HuH-7.5 (cell line): ENCODE measurements around the gene LBHD2.

Experiments
- DNase-seq: peaks from one replicate; pipeline ENCODE4 v3.0.0; 2011; ENCODE audit warnings: low spot score

Gene LBHD2

GRCh38 chr14:103132381-103133209 is 48.6 kb downstream of the LBHD2 start:
- no peak for DNase-seq

DNA sequence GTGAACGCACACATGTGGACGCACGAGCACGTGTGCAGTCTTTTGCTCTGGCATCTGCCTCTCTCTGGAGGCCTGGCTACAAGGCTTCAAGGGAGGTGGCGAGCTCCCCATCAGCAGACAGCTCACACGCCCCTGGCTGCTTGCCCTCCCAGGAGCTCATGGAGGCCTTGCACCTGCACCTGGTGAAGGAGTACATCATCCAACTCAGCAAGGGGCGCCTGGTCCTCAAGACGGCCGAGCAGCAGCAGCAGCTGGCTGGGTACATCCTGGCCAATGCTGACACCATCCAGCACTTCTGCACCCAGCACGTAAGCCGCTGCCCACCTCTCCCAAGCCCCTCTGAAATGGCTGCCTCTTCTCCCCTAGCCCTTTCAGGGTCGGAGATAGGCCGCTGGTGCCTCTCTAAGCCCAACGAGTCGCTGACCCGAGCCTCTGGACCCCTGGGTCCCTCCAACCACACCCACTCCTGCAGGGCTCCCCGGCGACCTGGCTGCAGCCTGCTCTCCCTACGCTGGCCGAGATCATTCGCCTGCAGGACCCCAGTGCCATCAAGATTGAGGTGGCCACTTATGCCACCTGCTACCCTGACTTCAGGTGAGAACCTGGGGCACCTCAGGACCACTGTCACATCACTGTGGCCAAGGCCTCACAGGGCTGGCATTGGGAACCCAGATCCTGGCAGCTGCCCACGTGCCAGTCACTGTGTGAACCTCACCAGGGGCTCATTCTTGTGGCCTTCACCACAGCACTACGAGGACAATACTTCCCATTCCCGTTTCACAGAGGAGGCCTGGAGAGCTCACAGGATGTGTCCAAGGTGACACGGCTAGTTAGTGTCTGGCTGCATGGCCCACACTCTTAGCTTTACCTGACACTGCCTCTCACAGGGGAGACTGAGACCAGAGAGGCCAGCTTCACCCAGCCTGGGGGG is 49.5 kb downstream of the LBHD2 start:
- no peak for DNase-seq

- no peak for DNase-seq
These were observed 50.4 kb downstream of the LBHD2 start for GRCh38 chr14:103134405-103134804.

GRCh38 chr14:103134919-103135318 is 50.9 kb downstream of the LBHD2 start:
- no peak for DNase-seq

DNA sequence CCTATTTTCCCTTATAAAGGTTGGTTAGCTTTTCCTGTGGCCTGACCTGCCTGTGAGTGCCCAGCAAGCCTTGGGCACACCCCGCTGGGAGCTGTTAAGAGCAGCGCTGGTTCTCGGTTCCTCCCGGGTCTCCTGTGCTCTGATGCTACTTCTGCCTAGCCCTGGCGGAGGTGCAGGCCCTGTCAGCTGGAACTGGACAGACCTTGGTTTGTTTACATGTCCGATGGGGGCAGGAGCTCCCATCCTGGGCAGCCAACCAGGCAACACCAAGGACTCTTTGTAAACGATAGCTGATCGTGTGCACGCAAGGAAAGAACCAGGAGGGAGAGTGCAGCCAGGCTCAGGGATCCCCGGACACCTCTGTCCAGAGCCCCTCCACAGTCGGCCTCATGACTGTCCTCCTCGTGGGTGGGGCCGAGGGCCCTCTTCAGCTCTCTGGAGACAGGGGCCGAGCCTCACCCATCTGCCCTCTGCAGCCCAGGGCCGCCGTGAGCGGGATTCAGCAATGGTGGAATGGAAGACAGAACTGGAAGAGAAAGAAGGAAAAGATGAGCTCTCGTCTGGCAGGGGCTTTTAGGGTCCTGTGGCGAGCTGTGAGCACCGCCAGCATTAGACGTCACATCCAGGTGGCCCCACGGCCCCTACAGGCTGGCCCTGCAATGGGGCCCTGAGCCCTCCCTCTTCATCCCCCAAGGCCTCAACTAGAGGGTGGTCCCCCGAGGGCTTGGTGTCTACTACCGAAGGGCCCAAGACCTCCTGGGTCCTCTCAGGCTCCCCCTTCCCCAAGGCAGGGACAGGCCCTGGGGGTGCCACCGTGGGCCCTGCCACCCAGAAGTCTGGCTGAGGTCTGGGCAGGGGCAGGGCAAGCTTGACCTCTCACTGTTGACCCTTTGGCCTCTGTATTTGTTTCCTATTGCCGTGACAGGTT is 51.6 kb downstream of the LBHD2 start:
- DNase-seq, result no peak

DNA sequence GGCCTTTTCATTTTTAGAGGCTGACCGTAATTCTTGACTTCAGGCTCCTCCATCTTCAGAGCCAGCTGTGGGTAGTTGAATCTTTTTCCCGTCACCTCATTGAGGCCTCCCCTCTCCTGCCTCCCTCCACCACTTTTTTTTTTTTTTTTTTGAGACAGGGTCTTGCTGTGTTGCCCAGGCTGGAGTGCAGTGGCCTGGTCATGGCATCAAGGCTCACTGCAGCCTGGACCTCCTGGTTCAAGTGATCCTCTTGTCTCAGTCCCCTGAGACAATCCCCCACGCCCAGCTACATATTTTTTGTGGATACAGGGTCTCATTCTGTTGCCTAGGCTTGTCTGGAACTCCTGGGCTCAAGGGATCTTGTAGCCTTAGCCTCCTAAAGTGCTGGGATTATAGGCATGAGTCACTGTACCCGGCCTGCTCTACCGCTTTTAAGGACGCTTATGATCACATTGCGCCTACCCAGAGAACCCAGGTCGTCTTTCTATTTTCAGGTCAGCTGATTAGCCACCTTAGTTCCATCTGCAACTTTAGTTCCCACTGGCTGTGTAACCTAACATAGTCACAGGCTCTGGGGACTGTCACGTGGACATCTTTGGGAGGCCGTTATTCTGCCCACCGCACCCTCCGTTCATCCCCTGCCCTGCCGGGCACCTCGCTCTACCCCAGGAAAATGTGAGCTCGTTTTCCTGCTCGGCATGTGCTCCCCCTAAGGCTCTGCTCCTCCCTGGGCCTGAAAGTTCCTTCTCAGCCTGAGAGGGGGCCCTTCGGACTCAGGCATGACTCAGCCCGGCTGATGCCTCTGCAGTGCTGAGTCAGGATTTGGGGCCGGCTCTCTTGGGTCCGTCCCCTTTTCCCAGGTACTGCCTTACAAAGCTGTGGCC is 52.6 kb downstream of the LBHD2 start:
- DNase-seq, result no peak

DNA sequence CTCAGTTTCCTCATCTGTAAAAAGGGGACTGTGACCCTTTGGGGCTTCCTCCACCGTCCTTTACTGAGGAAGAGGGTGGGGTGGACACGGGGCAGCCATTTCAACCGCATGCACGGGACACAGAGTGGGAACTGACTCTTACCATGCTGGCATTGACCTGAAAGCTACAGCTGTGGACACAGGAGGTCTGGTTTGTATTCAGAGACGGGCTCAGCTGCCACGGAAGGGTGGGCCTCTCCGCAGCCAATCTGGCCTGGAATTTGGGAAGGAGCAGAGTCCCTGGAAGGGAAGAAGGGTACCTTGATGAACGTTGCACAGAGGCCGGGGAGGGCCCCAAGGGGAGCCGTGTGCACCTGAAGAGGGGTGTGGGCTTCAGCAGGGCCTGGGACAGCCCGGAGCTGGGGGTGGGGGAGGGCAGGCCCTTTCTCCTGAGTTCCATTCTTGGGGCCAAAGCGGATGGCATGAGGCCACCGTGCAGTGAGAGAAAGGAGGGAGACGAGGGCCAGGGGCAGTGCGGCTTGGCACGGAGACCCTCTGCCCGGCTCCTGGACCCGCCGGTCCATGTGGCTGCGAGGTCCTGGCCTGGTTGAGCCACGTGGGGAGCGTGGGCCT is 53.8 kb downstream of the LBHD2 start:
- DNase-seq, result no peak

DNA sequence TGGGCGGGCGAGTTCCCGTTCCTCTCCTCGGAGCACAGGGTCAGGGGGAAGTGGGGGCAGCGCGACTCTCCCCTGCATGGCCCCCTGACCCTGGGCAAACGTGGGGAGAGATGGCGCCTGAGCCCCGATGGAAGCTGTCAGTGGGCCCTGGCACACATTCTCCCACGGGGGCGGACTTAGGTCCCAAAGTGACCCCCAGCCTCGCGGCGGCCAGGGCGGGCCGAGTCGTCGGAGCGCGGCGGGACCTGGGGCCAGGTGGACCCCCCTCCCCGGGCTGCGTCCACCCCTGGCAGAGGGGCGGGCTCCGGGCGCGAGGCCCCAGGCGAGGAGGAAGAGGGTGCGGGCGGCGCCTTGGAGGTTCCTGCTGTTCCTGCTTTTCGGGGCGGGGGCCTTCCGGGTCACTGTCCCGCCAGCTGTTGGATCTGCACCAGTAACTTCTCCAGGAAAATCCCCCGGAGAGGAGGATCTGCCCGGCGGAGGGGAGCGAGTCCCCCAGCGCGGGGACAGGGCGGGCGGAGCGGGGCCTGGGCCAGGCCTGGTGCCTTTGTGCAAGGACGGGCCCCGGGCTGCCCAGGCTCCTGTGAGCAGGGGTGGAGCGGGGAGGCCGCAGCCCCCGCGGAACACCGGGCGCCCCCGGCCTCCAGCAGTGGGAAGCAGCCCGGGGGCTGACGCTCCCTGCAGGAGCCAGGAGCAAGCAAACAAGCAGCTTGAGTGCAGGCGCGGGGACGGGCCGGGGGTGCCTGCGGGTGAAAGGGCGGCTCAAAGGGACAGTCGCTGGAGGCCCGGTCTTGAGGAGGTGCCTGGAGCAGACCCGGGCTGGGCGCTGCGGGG is 54.5 kb downstream of the LBHD2 start:
- DNase-seq, result no peak

DNA sequence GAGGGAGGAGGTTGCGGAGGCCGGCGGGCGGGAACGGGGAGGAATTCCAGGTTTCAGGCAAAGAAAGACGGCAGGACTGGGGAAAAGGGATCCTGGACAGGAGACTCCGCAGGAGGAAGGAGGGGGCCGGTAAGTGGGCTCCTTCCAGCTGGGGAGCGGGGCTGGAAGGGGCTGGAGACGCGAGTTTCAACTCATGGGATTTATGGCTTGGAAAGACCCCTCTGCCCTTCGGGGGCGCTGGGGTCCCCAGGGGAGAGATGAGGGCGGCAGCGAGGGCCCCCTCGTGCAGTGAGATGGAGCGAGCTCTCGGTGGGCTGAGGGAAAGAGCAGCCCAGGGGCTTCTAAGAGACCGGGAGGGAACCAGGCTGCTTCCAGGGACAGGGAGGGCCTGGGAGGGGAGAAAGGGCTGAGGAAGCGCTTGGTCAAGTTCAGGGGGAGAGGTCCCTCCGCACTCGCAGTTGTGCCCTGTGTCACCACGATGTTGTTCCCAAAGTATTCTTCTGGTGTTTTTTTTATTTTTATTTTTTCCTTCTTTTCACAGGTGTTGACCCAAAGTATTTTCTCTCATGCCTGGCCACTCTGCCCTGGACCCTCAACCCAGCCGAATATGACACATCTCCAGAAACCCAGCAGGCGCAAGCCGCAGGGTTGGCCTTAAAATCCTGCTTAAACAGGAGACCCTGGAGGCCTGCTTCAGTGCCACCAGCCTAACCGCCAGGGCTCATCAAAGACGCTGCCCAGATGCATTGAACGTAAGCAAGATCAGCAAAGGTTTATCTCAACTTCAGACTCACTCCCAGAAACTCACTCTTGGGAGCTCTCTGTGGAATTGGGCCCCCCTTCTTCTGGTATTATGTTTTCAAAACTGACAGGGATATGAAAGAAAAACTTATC is 55.4 kb downstream of the LBHD2 start:
- DNase-seq, result no peak
